Muscle layer of colon (tissue), 2 donors: Measurements from ENCODE around the gene S100A13.
A peak's percentile ranks its signal among the peaks of the same experiment; 100 is the strongest.

Experiments
- H3K27ac ChIP-seq: one replicate; pipeline ENCODE4 v1.7.0; 2013; ENCODE audit warnings: low read depth, mild to moderate bottlenecking, low read length, moderate library complexity
- H3K27me3 ChIP-seq, 2 donors: one replicate each; pipeline ENCODE4 v1.7.0; 2013; ENCODE audit warnings: low read length in 2 of 2, mild to moderate bottlenecking in 2 of 2; ENCODE audit not compliant: insufficient read depth in 2 of 2, control insufficient read depth in 1 of 2
- H3K36me3 ChIP-seq: one replicate; pipeline ENCODE4 v1.7.0; 2013; ENCODE audit warnings: mild to moderate bottlenecking, low read length; ENCODE audit not compliant: insufficient read depth
- H3K4me1 ChIP-seq: one replicate; pipeline ENCODE4 v1.7.0; 2013; ENCODE audit warnings: mild to moderate bottlenecking, low read length; ENCODE audit not compliant: insufficient read depth
- H3K4me3 ChIP-seq, 2 donors: one replicate each; pipeline ENCODE4 v1.7.0; 2013; ENCODE audit warnings: low read length in 2 of 2, low read depth in 1 of 2, mild to moderate bottlenecking in 1 of 2, moderate library complexity in 1 of 2
- H3K9ac ChIP-seq: one replicate; pipeline ENCODE4 v1.7.0; 2013; ENCODE audit warnings: low read length
- H3K9me3 ChIP-seq: one replicate; pipeline ENCODE4 v1.7.0; 2013; ENCODE audit warnings: mild to moderate bottlenecking, low read length
- donor health status: abdominal sarcoma.
- donor health status: Adenocarcinoma of cecum.

S100A13 gene

GRCh38 chr1:153619171-153619570, 8.1 kb downstream of the S100A13 start:
- Histone ChIP-seq H3K4me3 (no peak overlapping the region), H3K27me3 (no peaks in the 10 kb centered on the region), H3K27ac (no peak overlapping the region), H3K4me1 (peaks cover 7% of the 10 kb centered on the region), H3K9ac (no peak overlapping the region), H3K9me3 (no peaks in the 10 kb centered on the region), H3K36me3 (peaks cover 5% of the 10 kb centered on the region)

- H3K27me3 ChIP-seq: no peaks in the 10 kb centered on the region
- no peak overlapping the region for H3K27ac ChIP-seq
- H3K4me1 ChIP-seq: peaks cover 7% of the 10 kb centered on the region
- H3K36me3 ChIP-seq: peaks cover 5% of the 10 kb centered on the region
- H3K4me3 ChIP-seq: no peak overlapping the region
- H3K9ac ChIP-seq: no peak overlapping the region
- no peaks in the 10 kb centered on the region for H3K9me3 ChIP-seq
These were observed 9.6 kb downstream of the S100A13 start for GRCh38 chr1:153617663-153618062.

DNA sequence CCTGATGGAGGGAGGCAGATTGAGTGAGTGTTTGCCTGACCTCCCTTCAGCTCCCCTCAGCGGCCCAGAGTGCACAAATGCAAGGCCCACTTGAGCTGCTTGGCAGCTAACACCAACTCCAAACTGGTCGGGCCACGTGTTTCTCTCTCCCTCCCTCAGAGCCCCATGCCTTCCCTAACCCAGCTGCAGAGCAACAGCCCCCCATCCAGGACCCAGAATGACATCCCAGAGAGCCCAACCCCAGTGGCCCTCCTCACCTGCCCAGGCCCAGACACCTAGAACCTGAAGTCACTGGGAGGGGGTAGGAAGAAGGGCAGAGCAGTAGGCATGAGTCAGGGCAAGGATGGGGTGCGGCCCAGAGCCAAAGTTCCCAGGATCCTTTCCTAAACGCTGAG, 10.4 kb downstream of the S100A13 start:
- Histone ChIP-seq H3K27me3 (no peaks in the 10 kb centered on the region), H3K9me3 (no peaks in the 10 kb centered on the region), H3K27ac (no peak overlapping the region), H3K36me3 (no peaks in the 10 kb centered on the region), H3K9ac (no peak overlapping the region), H3K4me3 (no peak overlapping the region), H3K4me1 (peaks cover 7% of the 10 kb centered on the region)

GRCh38 chr1:153616144-153616916, 11.0 kb downstream of the S100A13 start, which contains the start of gene S100A14:
Gene S100A14, minus strand, starts transcription at chr1:153616325. Its CDS starts 467 bp downstream, at chr1:153615858.
- no peak within 1 kb of the TSS for H3K4me3 ChIP-seq

DNA sequence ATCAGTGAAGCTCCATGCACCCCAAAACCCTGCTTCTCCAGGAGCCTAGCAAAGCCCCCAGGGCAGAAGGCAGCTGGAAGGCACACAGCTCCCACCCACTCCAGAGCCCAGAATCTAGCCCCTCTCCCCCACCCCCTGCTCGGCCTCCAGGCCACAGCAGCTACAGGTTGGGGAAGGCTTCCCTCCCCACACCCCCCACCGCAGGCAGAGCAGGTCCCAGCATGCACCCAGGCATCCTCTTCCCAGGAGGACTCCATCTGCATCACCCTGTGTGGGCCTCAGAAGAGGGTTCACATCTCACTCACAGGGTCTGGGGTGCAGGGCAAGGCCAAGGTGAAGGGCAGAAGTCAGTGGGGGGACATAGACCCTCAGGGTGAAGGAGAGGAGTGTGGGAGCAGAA, 11.9 kb downstream of the S100A13 start:
- no peaks in the 10 kb centered on the region for H3K27me3 ChIP-seq
- H3K4me1 ChIP-seq: peaks cover 21% of the 10 kb centered on the region
- no peak overlapping the region for H3K4me3 ChIP-seq
- H3K9me3 ChIP-seq: no peaks in the 10 kb centered on the region
- no peak overlapping the region for H3K9ac ChIP-seq
- no peaks in the 10 kb centered on the region for H3K36me3 ChIP-seq
- no peak overlapping the region for H3K27ac ChIP-seq

More at GRCh38 chr1:153616144-153616916, 11.0 kb downstream of the S100A13 start, which contains the start of gene S100A14:
- H3K4me1 ChIP-seq: peaks cover 13% of the 10 kb centered on the region
- H3K27ac ChIP-seq: no peak within 1 kb of the TSS
- H3K9me3 ChIP-seq: no peaks in the 10 kb centered on the region
- H3K9ac ChIP-seq: no peak within 1 kb of the TSS
- no peaks in the 10 kb centered on the region for H3K27me3 ChIP-seq
- H3K36me3 ChIP-seq: no peaks in the 10 kb centered on the region

GRCh38 chr1:153614906-153615305, 12.4 kb downstream of the S100A13 start:
- Histone ChIP-seq H3K9ac (no peak overlapping the region), H3K4me1 (peaks cover 26% of the 10 kb centered on the region), H3K27ac (no peak overlapping the region), H3K36me3 (no peaks in the 10 kb centered on the region), H3K9me3 (no peaks in the 10 kb centered on the region), H3K27me3 (no peaks in the 10 kb centered on the region), H3K4me3 (no peak overlapping the region)

DNA sequence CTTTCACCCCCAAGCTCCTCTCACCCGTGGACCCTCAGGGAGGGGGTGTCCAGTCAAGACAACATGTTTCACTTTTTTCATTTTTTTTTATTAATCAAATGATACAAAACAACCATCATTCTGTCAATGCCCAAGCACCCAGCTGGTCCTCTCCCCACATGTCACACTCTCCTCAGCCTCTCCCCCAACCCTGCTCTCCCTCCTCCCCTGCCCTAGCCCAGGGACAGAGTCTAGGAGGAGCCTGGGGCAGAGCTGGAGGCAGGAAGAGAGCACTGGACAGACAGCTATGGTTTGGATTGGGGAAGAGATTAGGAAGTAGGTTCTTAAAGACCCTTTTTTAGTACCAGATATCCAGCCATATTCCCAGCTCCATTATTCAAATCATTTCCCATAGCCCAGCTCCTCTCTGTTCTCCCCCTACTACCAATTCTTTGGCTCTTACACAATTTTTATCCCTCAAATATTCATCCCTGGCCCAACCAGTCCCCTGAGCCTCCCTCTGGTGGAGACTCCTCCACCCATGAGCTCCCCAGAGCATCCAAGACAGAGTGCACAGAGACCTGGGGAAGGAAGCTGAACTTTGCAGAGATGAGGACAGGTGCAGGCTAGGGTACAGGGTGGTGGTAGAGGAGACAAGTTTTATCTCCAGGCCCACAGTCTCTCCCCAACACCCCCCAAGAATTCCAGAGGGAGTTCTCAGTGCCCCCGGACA, 13.0 kb downstream of the S100A13 start:
- Histone ChIP-seq H3K9me3 (no peaks in the 10 kb centered on the region), H3K4me3 (no peak overlapping the region), H3K27ac (no peak overlapping the region), H3K27me3 (no peaks in the 10 kb centered on the region), H3K9ac (no peak overlapping the region), H3K36me3 (no peaks in the 10 kb centered on the region), H3K4me1 (peaks cover 31% of the 10 kb centered on the region)

GRCh38 chr1:153613406-153613805, 13.9 kb downstream of the S100A13 start:
- peaks cover 41% of the 10 kb centered on the region for H3K4me1 ChIP-seq
- H3K36me3 ChIP-seq: no peaks in the 10 kb centered on the region
- H3K9me3 ChIP-seq: no peaks in the 10 kb centered on the region
- peak overlapping the region; percentile 84 for H3K27ac ChIP-seq
- no peaks in the 10 kb centered on the region for H3K27me3 ChIP-seq
- H3K9ac ChIP-seq: peak overlapping the region; percentile 78
- peak overlapping the region; percentile 88 to 91 for H3K4me3 ChIP-seq

DNA sequence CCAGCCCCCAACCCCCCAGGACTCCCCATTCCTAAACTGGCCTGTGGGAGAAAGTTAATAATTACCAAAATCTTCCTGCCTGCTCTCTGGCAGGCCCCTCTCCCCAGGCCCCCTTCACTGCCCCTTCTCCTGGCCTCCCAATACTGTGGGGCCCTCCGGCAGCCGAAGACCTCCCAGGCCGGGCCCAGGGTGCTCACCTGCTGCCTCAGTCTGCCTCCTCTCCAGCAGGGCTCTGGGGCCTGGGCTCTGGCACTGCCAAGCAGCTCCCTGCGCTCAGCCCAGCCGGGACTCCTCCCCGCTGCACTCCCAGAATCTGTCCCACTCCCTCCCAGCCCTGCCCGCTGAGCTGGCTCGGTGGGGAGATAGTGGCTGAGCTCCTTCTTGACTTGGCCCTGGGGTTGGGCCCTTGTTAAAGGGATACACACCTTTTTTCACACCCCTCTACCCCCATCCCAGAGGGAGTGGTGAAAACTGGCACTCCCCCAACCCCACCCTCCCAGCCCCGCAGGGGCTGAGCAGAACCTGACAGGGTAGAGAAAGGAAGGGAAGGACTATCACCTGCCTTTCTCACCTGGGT, 14.5 kb downstream of the S100A13 start, which contains the start of gene S100A16:
Gene S100A16, minus strand, starts transcription at position 383 of the 577 bp plus-strand sequence. CDS start 4,986 bp downstream, outside the sequence.
- H3K27me3 ChIP-seq: no peaks in the 10 kb centered on the region
- peak within 1 kb of the TSS; percentile 88 to 91 for H3K4me3 ChIP-seq
- H3K36me3 ChIP-seq: peaks cover 4% of the 10 kb centered on the region
- H3K4me1 ChIP-seq: peaks cover 42% of the 10 kb centered on the region
- peak within 1 kb of the TSS; percentile 84 for H3K27ac ChIP-seq
- H3K9ac ChIP-seq: peak within 1 kb of the TSS; percentile 78
- no peaks in the 10 kb centered on the region for H3K9me3 ChIP-seq

DNA sequence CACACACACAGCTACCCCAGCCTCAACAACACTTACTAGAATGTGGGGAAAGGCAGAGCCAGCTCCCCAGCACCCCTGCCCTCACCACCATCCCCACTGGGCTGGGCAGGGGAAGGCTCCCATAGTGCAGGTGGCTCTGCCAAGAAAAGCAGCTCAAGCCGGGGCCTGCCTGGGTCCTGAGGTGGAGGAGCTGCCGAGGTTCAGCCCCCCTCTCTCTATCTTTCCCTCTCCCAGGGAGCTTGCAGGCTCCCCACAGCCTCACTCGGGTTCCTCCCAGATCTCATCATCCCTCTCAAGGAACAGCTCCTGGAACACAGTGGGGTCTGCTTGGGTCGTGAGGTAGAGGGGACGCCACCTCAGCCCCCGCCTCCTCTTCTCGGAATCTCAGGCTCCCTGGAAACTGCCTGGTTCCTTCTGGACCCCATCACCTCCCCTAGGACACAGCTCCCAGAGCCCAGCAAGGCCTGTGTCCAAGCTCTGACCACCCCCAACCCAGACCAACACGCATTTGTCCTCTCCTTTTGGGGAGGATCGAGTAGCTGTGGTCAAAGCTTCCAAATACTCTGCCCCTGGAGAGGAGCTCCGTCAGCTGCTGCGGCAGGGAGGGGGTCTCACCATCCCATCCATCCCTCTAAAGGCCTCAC, 15.1 kb downstream of the S100A13 start:
- peak overlapping the region; percentile 84 for H3K27ac ChIP-seq
- peak overlapping the region; percentile 88 to 91 for H3K4me3 ChIP-seq
- H3K27me3 ChIP-seq: no peaks in the 10 kb centered on the region
- peaks cover 42% of the 10 kb centered on the region for H3K4me1 ChIP-seq
- H3K9me3 ChIP-seq: no peaks in the 10 kb centered on the region
- peak overlapping the region; percentile 78 for H3K9ac ChIP-seq
- H3K36me3 ChIP-seq: peaks cover 10% of the 10 kb centered on the region

DNA sequence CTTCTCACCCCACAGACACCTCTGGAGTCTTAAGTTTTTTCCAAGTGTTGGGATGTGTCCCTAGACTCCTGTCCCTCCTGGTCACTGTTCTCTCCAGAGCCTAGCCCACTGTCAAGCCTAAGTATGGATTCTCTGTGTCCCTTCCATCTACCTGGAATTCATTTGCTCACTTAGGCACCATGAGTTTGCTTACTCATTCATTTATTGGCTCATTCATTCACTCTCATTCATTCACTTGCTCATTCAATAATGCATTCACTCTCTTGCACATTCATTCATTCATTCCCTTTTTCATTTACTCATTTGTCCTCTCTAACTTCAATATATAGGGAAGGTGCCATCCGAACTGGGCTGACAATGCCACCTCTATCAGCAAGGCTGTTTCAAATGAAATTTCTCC, 15.9 kb downstream of the S100A13 start:
- Histone ChIP-seq H3K4me3 (peak overlapping the region in 1 of 2 donors; percentile 88), H3K4me1 (peaks cover 42% of the 10 kb centered on the region), H3K27me3 (no peaks in the 10 kb centered on the region), H3K9ac (no peak overlapping the region), H3K36me3 (peaks cover 19% of the 10 kb centered on the region), H3K9me3 (no peaks in the 10 kb centered on the region), H3K27ac (peak overlapping the region; percentile 45)
